CD4-positive, CD25-positive, alpha-beta regulatory T cell (primary cell): ENCODE results near the gene MOK. TPM values are rescaled to one million over a fixed set of nuclear protein-coding genes. Genes with fewer than 3 reads are reported as not detected.

Source experiments
- ATAC-seq, 2 donors: fragments of 150-1000 bp; cut with Tn5 transposase; one replicate each; pipeline ENCODE4 v1.10.0; 2021; ENCODE audit warnings: low read depth in 2 of 2, moderate number of reproducible peaks in 2 of 2, moderate library complexity in 1 of 2
- DNase-seq, 3 donors: peaks; one replicate each; pipeline versions ENCODE4 v3.0.0 to v3.0.0-alpha.2; 2012 to 2022; ENCODE audit warnings: mixed read lengths in 1 of 3
- H3K27ac ChIP-seq: one replicate; pipeline ENCODE4 v1.7.0; 2013; ENCODE audit warnings: mild to moderate bottlenecking, low read length; ENCODE audit not compliant: insufficient read depth, poor library complexity, severe bottlenecking
- H3K27me3 ChIP-seq: one replicate; pipeline ENCODE4 v1.7.0; 2013; ENCODE audit warnings: low read length; ENCODE audit not compliant: control insufficient read depth, insufficient read depth
- H3K36me3 ChIP-seq: one replicate; pipeline ENCODE4 v1.7.0; 2013; ENCODE audit warnings: mild to moderate bottlenecking, low read length, moderate library complexity; ENCODE audit not compliant: control insufficient read depth, insufficient read depth
- H3K4me1 ChIP-seq: 2 replicates; pipeline ENCODE4 v1.7.0; 2013; ENCODE audit warnings: mild to moderate bottlenecking, low read length; ENCODE audit not compliant: insufficient read depth, control insufficient read depth, poor library complexity, severe bottlenecking
- H3K4me3 ChIP-seq: one replicate; pipeline ENCODE4 v1.7.0; 2013; ENCODE audit warnings: low read depth, mild to moderate bottlenecking, low read length, moderate library complexity
- H3K9me3 ChIP-seq, 2 experiments: 1 replicate in 1 of 2; 2 replicates in 1 of 2; pipeline ENCODE4 v1.7.0; 2013; ENCODE audit warnings: low read length in 2 of 2, mild to moderate bottlenecking in 1 of 2, moderate library complexity in 1 of 2; ENCODE audit not compliant: control insufficient read depth in 2 of 2
- H3K27ac Mint-ChIP-seq, 3 donors: one replicate each; pipeline ENCODE4 v1.8.0; 2020 to 2022; ENCODE audit warnings: mild to moderate bottlenecking in 3 of 3, mixed read lengths in 3 of 3, moderate library complexity in 2 of 3
- H3K27me3 Mint-ChIP-seq: one replicate; pipeline ENCODE4 v1.8.0; 2022; ENCODE audit warnings: mild to moderate bottlenecking, mixed read lengths
- H3K36me3 Mint-ChIP-seq: one replicate; pipeline ENCODE4 v1.8.0; 2020; ENCODE audit warnings: mixed read lengths
- H3K4me1 Mint-ChIP-seq, 4 donors: one replicate each; pipeline ENCODE4 v1.8.0; 2020 to 2022; ENCODE audit warnings: mixed read lengths in 4 of 4, mild to moderate bottlenecking in 1 of 4
- H3K4me3 Mint-ChIP-seq, 4 donors: one replicate each; pipeline ENCODE4 v1.8.0; 2020 to 2022; ENCODE audit warnings: mild to moderate bottlenecking in 4 of 4, mixed read lengths in 4 of 4, moderate library complexity in 3 of 4
- H3K9me3 Mint-ChIP-seq, 7 donors: one replicate each; pipeline ENCODE4 v1.8.0; 2020 to 2022; ENCODE audit warnings: mixed read lengths in 7 of 7, mild to moderate bottlenecking in 3 of 7, moderate library complexity in 2 of 7
- polyA plus RNA-seq, 4 donors: library from polyadenylated mRNA; unstranded; fragments of 300-500 nt; fragmentation: Illumina TruSeq; gene quantifications; one replicate each; pipeline ENCODE4 v1.2.3, GENCODE V29; 2021
- total RNA-seq: library from RNA; stranded (reverse); gene quantifications from one replicate; pipeline ENCODE4 v1.2.3, GENCODE V29; 2022

MOK gene
- total and polyA plus RNA-seq, 5 donors from 2014 or later, result 0.73 to 1.4 (median 0.96) TPM; not detected in 1

DNA sequence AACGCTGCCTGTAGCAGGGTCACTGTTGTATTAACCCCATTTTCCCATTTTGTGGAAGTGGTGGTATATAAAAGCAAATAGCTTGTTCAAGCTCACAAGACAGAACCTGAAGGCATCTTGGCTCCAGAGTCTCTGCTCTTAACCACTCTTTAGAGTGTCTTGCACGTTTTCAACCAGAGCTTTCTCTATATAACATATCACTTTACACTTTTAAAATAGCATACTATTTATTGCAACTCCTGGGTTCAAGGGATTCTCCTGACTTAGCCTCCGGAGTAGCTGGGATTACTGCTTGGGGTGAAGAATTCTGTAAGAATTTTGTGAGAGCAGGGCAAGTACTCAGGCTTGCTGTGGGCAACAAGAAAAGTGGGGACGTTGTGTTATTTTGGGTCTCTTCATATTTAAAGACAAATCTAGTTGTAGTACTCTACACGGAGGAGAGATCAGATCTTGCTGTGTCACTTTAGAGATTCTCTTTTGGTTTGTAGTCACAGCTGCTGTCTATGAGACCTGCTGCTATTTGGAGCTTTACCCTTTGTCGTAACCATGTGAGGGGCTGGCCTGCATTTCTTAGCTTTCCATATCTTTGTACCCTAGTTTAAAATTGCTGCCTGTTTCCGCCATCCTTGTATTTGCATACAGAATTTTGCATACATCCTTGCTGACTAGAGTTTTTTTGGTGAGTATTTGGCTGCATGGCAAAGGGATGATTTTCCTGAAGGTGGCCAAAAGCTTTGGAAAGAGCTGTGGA is 124.5 kb downstream of the MOK start:
- Mint-ChIP-seq H3K4me1 (peaks cover 45 to 79% (median 60%) of the 10 kb centered on the region in 4 donors), H3K4me3 (peak overlapping the region in 1 of 4 donors; percentile 11), H3K27ac (peak overlapping the region in 1 of 3 donors; percentile 72), H3K9me3 (peaks cover 0 to under 1% (median 0%) of the 10 kb centered on the region in 7 donors), H3K27me3 (no peaks in the 10 kb centered on the region), H3K36me3 (peaks cover 14% of the 10 kb centered on the region)
- Histone ChIP-seq H3K27me3 (no peaks in the 10 kb centered on the region), H3K4me1 (no peaks in the 10 kb centered on the region), H3K36me3 (peaks cover 3% of the 10 kb centered on the region), H3K27ac (no peak overlapping the region), H3K9me3 (no peaks in the 10 kb centered on the region), H3K4me3 (no peak overlapping the region)
- DNase-seq, result no peak
- no peak for ATAC-seq

Other genes starting within 250 kb of the MOK start
- gene HSP90AA1, start 218.1 kb downstream of the MOK start, total RNA-seq, result 653 TPM
- 100 to 1,000 TPM; 331 to 414 (median 372) TPM for gene HSP90AA1, start 218.1 kb downstream of the MOK start, polyA plus RNA-seq
- 66.7 TPM for gene WDR20, start 165.3 kb downstream of the MOK start, total RNA-seq
- 10 to 100 TPM; 13.0 to 19.8 (median 18.0) TPM for gene WDR20, start 165.3 kb downstream of the MOK start, polyA plus RNA-seq
- 15.3 TPM for gene ZNF839, start 14.6 kb upstream of the MOK start, total RNA-seq
- 1 to 10 TPM; 3.1 to 7.8 (median 4.2) TPM for gene ZNF839, start 14.6 kb upstream of the MOK start, polyA plus RNA-seq
- gene CINP, start 57.7 kb upstream of the MOK start, total RNA-seq, result 21.5 TPM
- 10 to 100 TPM; 33.3 to 57.0 (median 42.8) TPM for gene CINP, start 57.7 kb upstream of the MOK start, polyA plus RNA-seq
- 12.7 TPM for gene TECPR2, start 57.8 kb upstream of the MOK start, total RNA-seq
- 1 to 10 TPM; 2.4 to 2.9 (median 2.7) TPM for gene TECPR2, start 57.8 kb upstream of the MOK start, polyA plus RNA-seq
- gene ANKRD9, start 204.6 kb upstream of the MOK start, total RNA-seq, result 7.1 TPM
- gene ANKRD9, start 204.6 kb upstream of the MOK start, polyA plus RNA-seq, result 1 to 10 TPM in 2 of 4 donors, under 1 TPM in 2; 0.69 to 2.3 (median 1.4) TPM